ENCODE data around the gene PITPNM3. TPM values are rescaled to one million over a fixed set of nuclear protein-coding genes. Genes with fewer than 3 reads are reported as not detected.

Gene PITPNM3
- total and polyA plus RNA-seq, 2 experiments from 2014 or later, result 1.0 to 1.5 TPM

- DNase-seq (ENCODE audit: low spot score), result no peak
- H3K27ac Mint-ChIP-seq, result no peak overlapping the region
- Histone ChIP-seq H3K79me2 (replicated peaks; ENCODE audit: insufficient read depth) (no peaks in the 10 kb centered on the region), H3K4me1 (ENCODE audit: insufficient read depth) (0 out of 2 replicates have a peak, but pooled peaks cover 3% of the 10 kb centered on the region), H3K27me3 (ENCODE audit: insufficient read depth) (no peaks in the 10 kb centered on the region), H3F3A (replicated peaks; ENCODE audit: low read depth) (no peaks in the 10 kb centered on the region), H3K27ac (ENCODE audit: low read depth) (no peak overlapping the region), H3K4me3 (no peak overlapping the region), H3K4me2 (no peak overlapping the region), H2AFZ (peak overlapping the region; percentile 69), H3K36me3 (ENCODE audit: insufficient read depth) (no peaks in the 10 kb centered on the region), H3K9me2 (ENCODE audit: insufficient read depth) (no peaks in the 10 kb centered on the region), H4K20me1 (replicated peaks; ENCODE audit: insufficient read depth) (no peaks in the 10 kb centered on the region)
- TF ChIP-seq ZNF331 (CRISPR knock-in tag; IDR thresholded peaks at IDR 0.05; ENCODE audit: low read depth), result no peak
- no peak for TF ChIP-seq NANOG (IDR thresholded peaks at IDR 0.05; ENCODE audit: borderline replicate concordance)
- no peak for TF ChIP-seq STAT1 (IDR thresholded peaks at IDR 0.05; ENCODE audit: unreplicated experiment)
- TF ChIP-seq, protein P1, sequence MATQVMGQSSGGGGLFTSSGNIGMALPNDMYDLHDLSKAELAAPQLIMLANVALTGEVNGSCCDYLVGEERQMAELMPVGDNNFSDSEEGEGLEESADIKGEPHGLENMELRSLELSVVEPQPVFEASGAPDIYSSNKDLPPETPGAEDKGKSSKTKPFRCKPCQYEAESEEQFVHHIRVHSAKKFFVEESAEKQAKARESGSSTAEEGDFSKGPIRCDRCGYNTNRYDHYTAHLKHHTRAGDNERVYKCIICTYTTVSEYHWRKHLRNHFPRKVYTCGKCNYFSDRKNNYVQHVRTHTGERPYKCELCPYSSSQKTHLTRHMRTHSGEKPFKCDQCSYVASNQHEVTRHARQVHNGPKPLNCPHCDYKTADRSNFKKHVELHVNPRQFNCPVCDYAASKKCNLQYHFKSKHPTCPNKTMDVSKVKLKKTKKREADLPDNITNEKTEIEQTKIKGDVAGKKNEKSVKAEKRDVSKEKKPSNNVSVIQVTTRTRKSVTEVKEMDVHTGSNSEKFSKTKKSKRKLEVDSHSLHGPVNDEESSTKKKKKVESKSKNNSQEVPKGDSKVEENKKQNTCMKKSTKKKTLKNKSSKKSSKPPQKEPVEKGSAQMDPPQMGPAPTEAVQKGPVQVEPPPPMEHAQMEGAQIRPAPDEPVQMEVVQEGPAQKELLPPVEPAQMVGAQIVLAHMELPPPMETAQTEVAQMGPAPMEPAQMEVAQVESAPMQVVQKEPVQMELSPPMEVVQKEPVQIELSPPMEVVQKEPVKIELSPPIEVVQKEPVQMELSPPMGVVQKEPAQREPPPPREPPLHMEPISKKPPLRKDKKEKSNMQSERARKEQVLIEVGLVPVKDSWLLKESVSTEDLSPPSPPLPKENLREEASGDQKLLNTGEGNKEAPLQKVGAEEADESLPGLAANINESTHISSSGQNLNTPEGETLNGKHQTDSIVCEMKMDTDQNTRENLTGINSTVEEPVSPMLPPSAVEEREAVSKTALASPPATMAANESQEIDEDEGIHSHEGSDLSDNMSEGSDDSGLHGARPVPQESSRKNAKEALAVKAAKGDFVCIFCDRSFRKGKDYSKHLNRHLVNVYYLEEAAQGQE (IDR thresholded peaks at IDR 0.05; ENCODE audit: unreplicated experiment), result no peak
- TF ChIP-seq EZH2phosphoT487 (IDR thresholded peaks at IDR 0.05; ENCODE audit: unreplicated experiment), result no peak
- no peak for TF ChIP-seq JUNB (IDR thresholded peaks at IDR 0.05; ENCODE audit: unreplicated experiment)
- TF ChIP-seq EZH2 (IDR thresholded peaks at IDR 0.05; ENCODE audit: low read depth, unreplicated experiment), result no peak
- TF ChIP-seq CTCF (conservative IDR thresholded peaks at IDR 0.05; ENCODE audit: low read depth in 2 of 2), result no peak
- TF ChIP-seq CREB1 (CRISPR knock-in tag; IDR thresholded peaks at IDR 0.05; ENCODE audit: low read depth), result no peak
- TF ChIP-seq POLR2AphosphoS5 (IDR thresholded peaks at IDR 0.05; ENCODE audit: low read depth), result no peak
- TF ChIP-seq ZNF114 (CRISPR knock-in tag; IDR thresholded peaks at IDR 0.05), result no peak
- no peak for TF ChIP-seq ETS1 (IDR thresholded peaks at IDR 0.05)
- TF ChIP-seq, protein P2, sequence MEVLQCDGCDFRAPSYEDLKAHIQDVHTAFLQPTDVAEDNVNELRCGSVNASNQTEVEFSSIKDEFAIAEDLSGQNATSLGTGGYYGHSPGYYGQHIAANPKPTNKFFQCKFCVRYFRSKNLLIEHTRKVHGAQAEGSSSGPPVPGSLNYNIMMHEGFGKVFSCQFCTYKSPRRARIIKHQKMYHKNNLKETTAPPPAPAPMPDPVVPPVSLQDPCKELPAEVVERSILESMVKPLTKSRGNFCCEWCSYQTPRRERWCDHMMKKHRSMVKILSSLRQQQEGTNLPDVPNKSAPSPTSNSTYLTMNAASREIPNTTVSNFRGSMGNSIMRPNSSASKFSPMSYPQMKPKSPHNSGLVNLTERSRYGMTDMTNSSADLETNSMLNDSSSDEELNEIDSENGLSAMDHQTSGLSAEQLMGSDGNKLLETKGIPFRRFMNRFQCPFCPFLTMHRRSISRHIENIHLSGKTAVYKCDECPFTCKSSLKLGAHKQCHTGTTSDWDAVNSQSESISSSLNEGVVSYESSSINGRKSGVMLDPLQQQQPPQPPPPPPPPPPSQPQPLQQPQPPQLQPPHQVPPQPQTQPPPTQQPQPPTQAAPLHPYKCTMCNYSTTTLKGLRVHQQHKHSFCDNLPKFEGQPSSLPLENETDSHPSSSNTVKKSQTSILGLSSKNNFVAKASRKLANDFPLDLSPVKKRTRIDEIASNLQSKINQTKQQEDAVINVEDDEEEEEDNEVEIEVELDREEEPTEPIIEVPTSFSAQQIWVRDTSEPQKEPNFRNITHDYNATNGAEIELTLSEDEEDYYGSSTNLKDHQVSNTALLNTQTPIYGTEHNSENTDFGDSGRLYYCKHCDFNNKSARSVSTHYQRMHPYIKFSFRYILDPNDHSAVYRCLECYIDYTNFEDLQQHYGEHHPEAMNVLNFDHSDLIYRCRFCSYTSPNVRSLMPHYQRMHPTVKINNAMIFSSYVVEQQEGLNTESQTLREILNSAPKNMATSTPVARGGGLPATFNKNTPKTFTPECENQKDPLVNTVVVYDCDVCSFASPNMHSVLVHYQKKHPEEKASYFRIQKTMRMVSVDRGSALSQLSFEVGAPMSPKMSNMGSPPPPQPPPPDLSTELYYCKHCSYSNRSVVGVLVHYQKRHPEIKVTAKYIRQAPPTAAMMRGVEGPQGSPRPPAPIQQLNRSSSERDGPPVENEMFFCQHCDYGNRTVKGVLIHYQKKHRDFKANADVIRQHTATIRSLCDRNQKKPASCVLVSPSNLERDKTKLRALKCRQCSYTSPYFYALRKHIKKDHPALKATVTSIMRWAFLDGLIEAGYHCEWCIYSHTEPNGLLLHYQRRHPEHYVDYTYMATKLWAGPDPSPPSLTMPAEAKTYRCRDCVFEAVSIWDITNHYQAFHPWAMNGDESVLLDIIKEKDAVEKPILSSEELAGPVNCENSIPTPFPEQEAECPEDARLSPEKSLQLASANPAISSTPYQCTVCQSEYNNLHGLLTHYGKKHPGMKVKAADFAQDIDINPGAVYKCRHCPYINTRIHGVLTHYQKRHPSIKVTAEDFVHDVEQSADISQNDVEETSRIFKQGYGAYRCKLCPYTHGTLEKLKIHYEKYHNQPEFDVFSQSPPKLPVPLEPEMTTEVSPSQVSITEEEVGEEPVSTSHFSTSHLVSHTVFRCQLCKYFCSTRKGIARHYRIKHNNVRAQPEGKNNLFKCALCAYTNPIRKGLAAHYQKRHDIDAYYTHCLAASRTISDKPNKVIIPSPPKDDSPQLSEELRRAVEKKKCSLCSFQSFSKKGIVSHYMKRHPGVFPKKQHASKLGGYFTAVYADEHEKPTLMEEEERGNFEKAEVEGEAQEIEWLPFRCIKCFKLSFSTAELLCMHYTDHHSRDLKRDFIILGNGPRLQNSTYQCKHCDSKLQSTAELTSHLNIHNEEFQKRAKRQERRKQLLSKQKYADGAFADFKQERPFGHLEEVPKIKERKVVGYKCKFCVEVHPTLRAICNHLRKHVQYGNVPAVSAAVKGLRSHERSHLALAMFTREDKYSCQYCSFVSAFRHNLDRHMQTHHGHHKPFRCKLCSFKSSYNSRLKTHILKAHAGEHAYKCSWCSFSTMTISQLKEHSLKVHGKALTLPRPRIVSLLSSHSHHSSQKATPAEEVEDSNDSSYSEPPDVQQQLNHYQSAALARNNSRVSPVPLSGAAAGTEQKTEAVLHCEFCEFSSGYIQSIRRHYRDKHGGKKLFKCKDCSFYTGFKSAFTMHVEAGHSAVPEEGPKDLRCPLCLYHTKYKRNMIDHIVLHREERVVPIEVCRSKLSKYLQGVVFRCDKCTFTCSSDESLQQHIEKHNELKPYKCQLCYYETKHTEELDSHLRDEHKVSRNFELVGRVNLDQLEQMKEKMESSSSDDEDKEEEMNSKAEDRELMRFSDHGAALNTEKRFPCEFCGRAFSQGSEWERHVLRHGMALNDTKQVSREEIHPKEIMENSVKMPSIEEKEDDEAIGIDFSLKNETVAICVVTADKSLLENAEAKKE (CRISPR knock-in tag; IDR thresholded peaks at IDR 0.05), result no peak
- H3K9me3 Mint-ChIP-seq, result no peaks in the 10 kb centered on the region
- no peaks in the 10 kb centered on the region for H3K36me3 Mint-ChIP-seq (ENCODE audit: low read depth)
- H3K4me3 Mint-ChIP-seq, result no peak overlapping the region
- no peak for ATAC-seq
- H3K4me1 Mint-ChIP-seq, result peaks cover 18% of the 10 kb centered on the region
- H3K27me3 Mint-ChIP-seq (ENCODE audit: insufficient read depth, low read depth, poor library complexity), result peaks cover 16% of the 10 kb centered on the region
These were observed 76.6 kb downstream of the PITPNM3 start for GRCh38 chr17:6479622-6480302.
